NB4 (cell line): ENCODE results near the gene SH3GL2.

ENCODE experiments used
- CTCF ChIP-seq: IDR thresholded peaks from one replicate; pipeline ENCODE4 v1.5.1; 2012; ENCODE audit warnings: low read depth, low read length
- POLR2A ChIP-seq: IDR thresholded peaks from 2 replicates; pipeline ENCODE4 v1.6.1; 2011; ENCODE audit warnings: mild to moderate bottlenecking; ENCODE audit not compliant: insufficient read length; ENCODE audit errors: extremely low read depth
- TF ChIP-seq, protein P1 (sequence below): IDR thresholded peaks from 2 replicates; pipeline ENCODE4 v1.6.1; 2011; ENCODE audit warnings: low read depth, low read length

DNA sequence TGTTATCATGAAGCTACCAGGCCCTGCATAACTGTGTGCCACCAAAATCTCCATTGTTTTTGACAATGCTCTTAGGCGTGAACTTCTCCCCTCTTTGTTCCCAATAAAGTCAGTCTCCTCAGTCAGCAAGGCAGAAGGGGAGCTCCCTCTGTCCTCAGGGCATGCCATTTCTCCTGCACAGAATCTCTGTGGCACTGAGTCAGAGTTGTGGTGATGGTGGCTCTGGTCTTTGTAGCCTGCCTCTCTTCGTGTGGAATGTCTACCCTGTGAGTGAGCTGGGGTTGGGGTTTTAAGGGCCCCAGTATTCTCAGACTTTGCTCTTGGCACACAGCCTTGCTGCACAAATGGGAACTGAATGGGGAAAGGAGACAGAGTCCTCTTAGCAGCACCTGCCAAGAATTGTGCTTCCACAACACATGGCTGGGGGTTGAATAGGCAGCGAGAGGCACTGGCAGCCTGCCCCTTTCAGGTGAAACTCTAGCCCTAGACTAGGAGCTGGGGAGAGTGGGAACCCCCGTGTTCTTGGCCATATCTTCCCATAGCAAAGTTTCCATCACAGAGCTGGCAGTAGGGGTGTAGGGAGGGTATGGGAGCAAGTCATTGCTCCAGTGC is 146.6 kb downstream of the SH3GL2 start:
- TF ChIP-seq CTCF (no peak), POLR2A (no peak)
- TF ChIP-seq, protein P1, sequence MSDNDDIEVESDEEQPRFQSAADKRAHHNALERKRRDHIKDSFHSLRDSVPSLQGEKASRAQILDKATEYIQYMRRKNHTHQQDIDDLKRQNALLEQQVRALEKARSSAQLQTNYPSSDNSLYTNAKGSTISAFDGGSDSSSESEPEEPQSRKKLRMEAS = no peak
